ENCODE measurements around the gene TRIM39.
"Not testable (repeated sequence)": the region's sequence is repeated elsewhere in the genome, so short reads cannot be mapped to it uniquely, and the experiment has no call there.

TRIM39 gene

GRCh38 chr6:30359276-30359675 is 32.5 kb downstream of the TRIM39 start:
- H3K27me3 ChIP-seq (ENCODE audit: control insufficient read depth in 2 of 2, insufficient read depth in 2 of 2, low read length in 2 of 2) = peaks cover 24 to 41% of the 10 kb centered on the region in 2 donors
- H3K9me3 ChIP-seq (ENCODE audit: control insufficient read depth in 2 of 2, low read length in 2 of 2) = no peaks in the 10 kb centered on the region
- H3K27ac ChIP-seq (ENCODE audit: low read depth in 2 of 2, low read length in 2 of 2) = no peak overlapping the region
- no peak overlapping the region for H3K9ac ChIP-seq (ENCODE audit: low read depth in 1 of 2, low read length in 2 of 2)
- H3K36me3 ChIP-seq (ENCODE audit: control insufficient read depth in 2 of 2, insufficient read depth in 2 of 2, low read length in 2 of 2) = no peaks in the 10 kb centered on the region
- no peak overlapping the region for H3K4me3 ChIP-seq (ENCODE audit: low read length in 2 of 2)
- H3K4me1 ChIP-seq (ENCODE audit: control insufficient read depth in 2 of 2, insufficient read depth in 2 of 2, low read length in 2 of 2) = peaks cover 0 to 3% of the 10 kb centered on the region in 2 donors

GRCh38 chr6:30360139-30360538 is 33.4 kb downstream of the TRIM39 start:
- Histone ChIP-seq H3K4me3 (ENCODE audit: low read length in 2 of 2) (no peak overlapping the region), H3K9ac (ENCODE audit: low read depth in 1 of 2, low read length in 2 of 2) (no peak overlapping the region), H3K27me3 (ENCODE audit: control insufficient read depth in 2 of 2, insufficient read depth in 2 of 2, low read length in 2 of 2) (peaks cover 24 to 39% of the 10 kb centered on the region in 2 donors), H3K4me1 (ENCODE audit: control insufficient read depth in 2 of 2, insufficient read depth in 2 of 2, low read length in 2 of 2) (peaks cover 0 to 3% of the 10 kb centered on the region in 2 donors), H3K36me3 (ENCODE audit: control insufficient read depth in 2 of 2, insufficient read depth in 2 of 2, low read length in 2 of 2) (no peaks in the 10 kb centered on the region), H3K27ac (ENCODE audit: low read depth in 2 of 2, low read length in 2 of 2) (no peak overlapping the region), H3K9me3 (ENCODE audit: control insufficient read depth in 2 of 2, low read length in 2 of 2) (no peaks in the 10 kb centered on the region)

- Histone ChIP-seq H3K27ac (ENCODE audit: low read depth in 2 of 2, low read length in 2 of 2) (no peak overlapping the region), H3K36me3 (ENCODE audit: control insufficient read depth in 2 of 2, insufficient read depth in 2 of 2, low read length in 2 of 2) (no peaks in the 10 kb centered on the region), H3K9ac (ENCODE audit: low read depth in 1 of 2, low read length in 2 of 2) (no peak overlapping the region), H3K9me3 (ENCODE audit: control insufficient read depth in 2 of 2, low read length in 2 of 2) (no peaks in the 10 kb centered on the region), H3K4me1 (ENCODE audit: control insufficient read depth in 2 of 2, insufficient read depth in 2 of 2, low read length in 2 of 2) (peaks cover 0 to 3% of the 10 kb centered on the region in 2 donors), H3K4me3 (ENCODE audit: low read length in 2 of 2) (no peak overlapping the region), H3K27me3 (ENCODE audit: control insufficient read depth in 2 of 2, insufficient read depth in 2 of 2, low read length in 2 of 2) (peaks cover 26 to 39% of the 10 kb centered on the region in 2 donors)
These were observed 34.9 kb downstream of the TRIM39 start for GRCh38 chr6:30361661-30362060.

GRCh38 chr6:30363459-30363858 is 36.7 kb downstream of the TRIM39 start:
- no peaks in the 10 kb centered on the region for H3K4me1 ChIP-seq (ENCODE audit: control insufficient read depth in 2 of 2, insufficient read depth in 2 of 2, low read length in 2 of 2)
- no peaks in the 10 kb centered on the region for H3K36me3 ChIP-seq (ENCODE audit: control insufficient read depth in 2 of 2, insufficient read depth in 2 of 2, low read length in 2 of 2)
- H3K9ac ChIP-seq (ENCODE audit: low read depth in 1 of 2, low read length in 2 of 2) = no peak overlapping the region
- no peak overlapping the region for H3K4me3 ChIP-seq (ENCODE audit: low read length in 2 of 2)
- H3K9me3 ChIP-seq (ENCODE audit: control insufficient read depth in 2 of 2, low read length in 2 of 2) = no peaks in the 10 kb centered on the region
- H3K27ac ChIP-seq (ENCODE audit: low read depth in 2 of 2, low read length in 2 of 2) = no peak overlapping the region
- H3K27me3 ChIP-seq (ENCODE audit: control insufficient read depth in 2 of 2, insufficient read depth in 2 of 2, low read length in 2 of 2) = peaks cover 27 to 37% of the 10 kb centered on the region in 2 donors

- Histone ChIP-seq H3K4me3 (ENCODE audit: low read length in 2 of 2) (no peak overlapping the region), H3K27ac (ENCODE audit: low read depth in 2 of 2, low read length in 2 of 2) (no peak overlapping the region), H3K27me3 (ENCODE audit: control insufficient read depth in 2 of 2, insufficient read depth in 2 of 2, low read length in 2 of 2) (peaks cover 23 to 33% of the 10 kb centered on the region in 2 donors), H3K9ac (ENCODE audit: low read depth in 1 of 2, low read length in 2 of 2) (no peak overlapping the region), H3K4me1 (ENCODE audit: control insufficient read depth in 2 of 2, insufficient read depth in 2 of 2, low read length in 2 of 2) (no peaks in the 10 kb centered on the region), H3K36me3 (ENCODE audit: control insufficient read depth in 2 of 2, insufficient read depth in 2 of 2, low read length in 2 of 2) (no peaks in the 10 kb centered on the region), H3K9me3 (ENCODE audit: control insufficient read depth in 2 of 2, low read length in 2 of 2) (no peaks in the 10 kb centered on the region)
These were observed 37.9 kb downstream of the TRIM39 start for GRCh38 chr6:30364591-30364990.

- H3K4me3 ChIP-seq (ENCODE audit: low read length in 2 of 2); H3K9ac ChIP-seq (ENCODE audit: low read depth in 1 of 2, low read length in 2 of 2); H3K9me3 ChIP-seq (ENCODE audit: control insufficient read depth in 2 of 2, low read length in 2 of 2); H3K4me1 ChIP-seq (ENCODE audit: control insufficient read depth in 2 of 2, insufficient read depth in 2 of 2, low read length in 2 of 2); H3K27ac ChIP-seq (ENCODE audit: low read depth in 2 of 2, low read length in 2 of 2); H3K36me3 ChIP-seq (ENCODE audit: control insufficient read depth in 2 of 2, insufficient read depth in 2 of 2, low read length in 2 of 2): not testable (repeated sequence)
- H3K27me3 ChIP-seq (ENCODE audit: control insufficient read depth in 2 of 2, insufficient read depth in 2 of 2, low read length in 2 of 2) = peaks cover 12 to 13% of the 10 kb centered on the region in 2 donors
These were observed 42.6 kb downstream of the TRIM39 start for GRCh38 chr6:30369280-30369679.

- Histone ChIP-seq H3K9ac (ENCODE audit: low read depth in 1 of 2, low read length in 2 of 2) (no peak overlapping the region), H3K27ac (ENCODE audit: low read depth in 2 of 2, low read length in 2 of 2) (no peak overlapping the region), H3K36me3 (ENCODE audit: control insufficient read depth in 2 of 2, insufficient read depth in 2 of 2, low read length in 2 of 2) (no peaks in the 10 kb centered on the region), H3K27me3 (ENCODE audit: control insufficient read depth in 2 of 2, insufficient read depth in 2 of 2, low read length in 2 of 2) (peaks cover 0 to under 1% of the 10 kb centered on the region in 2 donors), H3K4me3 (ENCODE audit: low read length in 2 of 2) (no peak overlapping the region), H3K4me1 (ENCODE audit: control insufficient read depth in 2 of 2, insufficient read depth in 2 of 2, low read length in 2 of 2) (no peaks in the 10 kb centered on the region), H3K9me3 (ENCODE audit: control insufficient read depth in 2 of 2, low read length in 2 of 2) (no peaks in the 10 kb centered on the region)
These were observed 51.7 kb downstream of the TRIM39 start for GRCh38 chr6:30378290-30378937.

GRCh38 chr6:30380464-30380863 is 53.7 kb downstream of the TRIM39 start:
- no peak overlapping the region for H3K9ac ChIP-seq (ENCODE audit: low read depth in 1 of 2, low read length in 2 of 2)
- no peaks in the 10 kb centered on the region for H3K9me3 ChIP-seq (ENCODE audit: control insufficient read depth in 2 of 2, low read length in 2 of 2)
- H3K4me1 ChIP-seq (ENCODE audit: control insufficient read depth in 2 of 2, insufficient read depth in 2 of 2, low read length in 2 of 2) = no peaks in the 10 kb centered on the region
- H3K27me3 ChIP-seq (ENCODE audit: control insufficient read depth in 2 of 2, insufficient read depth in 2 of 2, low read length in 2 of 2) = peaks cover 0 to 5% of the 10 kb centered on the region in 2 donors
- H3K36me3 ChIP-seq (ENCODE audit: control insufficient read depth in 2 of 2, insufficient read depth in 2 of 2, low read length in 2 of 2) = no peaks in the 10 kb centered on the region
- H3K4me3 ChIP-seq (ENCODE audit: low read length in 2 of 2) = no peak overlapping the region
- no peak overlapping the region for H3K27ac ChIP-seq (ENCODE audit: low read depth in 2 of 2, low read length in 2 of 2)

- Histone ChIP-seq H3K36me3 (ENCODE audit: control insufficient read depth in 2 of 2, insufficient read depth in 2 of 2, low read length in 2 of 2) (no peaks in the 10 kb centered on the region), H3K9ac (ENCODE audit: low read depth in 1 of 2, low read length in 2 of 2) (no peak overlapping the region), H3K27ac (ENCODE audit: low read depth in 2 of 2, low read length in 2 of 2) (no peak overlapping the region), H3K27me3 (ENCODE audit: control insufficient read depth in 2 of 2, insufficient read depth in 2 of 2, low read length in 2 of 2) (peaks cover 5 to 8% of the 10 kb centered on the region in 2 donors), H3K4me3 (ENCODE audit: low read length in 2 of 2) (no peak overlapping the region), H3K9me3 (ENCODE audit: control insufficient read depth in 2 of 2, low read length in 2 of 2) (no peaks in the 10 kb centered on the region), H3K4me1 (ENCODE audit: control insufficient read depth in 2 of 2, insufficient read depth in 2 of 2, low read length in 2 of 2) (no peaks in the 10 kb centered on the region)
These were observed 59.4 kb downstream of the TRIM39 start for GRCh38 chr6:30386166-30386565.

- Histone ChIP-seq H3K27ac (ENCODE audit: low read depth in 2 of 2, low read length in 2 of 2) (no peak overlapping the region), H3K9me3 (ENCODE audit: control insufficient read depth in 2 of 2, low read length in 2 of 2) (no peaks in the 10 kb centered on the region), H3K9ac (ENCODE audit: low read depth in 1 of 2, low read length in 2 of 2) (no peak overlapping the region), H3K4me1 (ENCODE audit: control insufficient read depth in 2 of 2, insufficient read depth in 2 of 2, low read length in 2 of 2) (no peaks in the 10 kb centered on the region), H3K4me3 (ENCODE audit: low read length in 2 of 2) (no peak overlapping the region), H3K36me3 (ENCODE audit: control insufficient read depth in 2 of 2, insufficient read depth in 2 of 2, low read length in 2 of 2) (no peaks in the 10 kb centered on the region), H3K27me3 (ENCODE audit: control insufficient read depth in 2 of 2, insufficient read depth in 2 of 2, low read length in 2 of 2) (peaks cover 4 to 23% of the 10 kb centered on the region in 2 donors)
These were observed 64.5 kb downstream of the TRIM39 start for GRCh38 chr6:30391240-30391639.
